Neuronal stem cell (in vitro differentiated cells): ENCODE measurements around the gene EFTUD2.

ENCODE experiments used
- DNase-seq: peaks from one replicate; pipeline ENCODE4 v3.0.0-alpha.2; 2013; ENCODE audit warnings: low spot score
- H2AFZ ChIP-seq: one replicate; pipeline ENCODE4 v1.6.1; 2013; ENCODE audit warnings: mild to moderate bottlenecking, low read length, inconsistent platforms
- H2AK5ac ChIP-seq: 2 replicates; pipeline ENCODE4 v1.6.1; 2013; ENCODE audit warnings: low read depth, mild to moderate bottlenecking, inconsistent platforms, low read length, moderate library complexity, mixed read lengths
- H2BK120ac ChIP-seq: 2 replicates; pipeline ENCODE4 v1.6.1; 2013; ENCODE audit warnings: low read depth, mild to moderate bottlenecking, inconsistent platforms, low read length, moderate library complexity, mixed read lengths
- H2BK12ac ChIP-seq: one replicate; pipeline ENCODE4 v1.6.1; 2013; ENCODE audit warnings: low read length, inconsistent platforms
- H2BK15ac ChIP-seq: 2 replicates; pipeline ENCODE4 v1.6.1; 2013; ENCODE audit warnings: mild to moderate bottlenecking, low read length, inconsistent platforms, mixed read lengths
- H2BK5ac ChIP-seq: one replicate; pipeline ENCODE4 v1.6.1; 2013; ENCODE audit warnings: inconsistent platforms, mild to moderate bottlenecking, low read length, moderate library complexity
- H3K14ac ChIP-seq: one replicate; pipeline ENCODE4 v1.6.1; 2013; ENCODE audit warnings: low read length, inconsistent platforms
- H3K18ac ChIP-seq: 2 replicates; pipeline ENCODE4 v1.6.1; 2013; ENCODE audit warnings: low read length, inconsistent platforms
- H3K23ac ChIP-seq: 2 replicates; pipeline ENCODE4 v1.6.1; 2013; ENCODE audit warnings: low read depth, mild to moderate bottlenecking, mixed read lengths, low read length, inconsistent platforms; ENCODE audit not compliant: poor library complexity
- H3K27ac ChIP-seq: replicated peaks from 3 replicates; pipeline ENCODE4 v1.5.1; 2013; ENCODE audit warnings: low read length, inconsistent platforms
- H3K27me3 ChIP-seq, 3 experiments: 2 replicates each; pipeline ENCODE4 v1.6.1; 2013; ENCODE audit warnings: low read length in 3 of 3, mild to moderate bottlenecking in 2 of 3, inconsistent platforms in 1 of 3, low read depth in 1 of 3, mixed read lengths in 1 of 3, moderate library complexity in 1 of 3; ENCODE audit not compliant: control insufficient read depth in 3 of 3, insufficient read depth in 3 of 3
- H3K36me3 ChIP-seq, 2 donors: replicated peaks in 1 of 2; 2 replicates each; pipeline ENCODE4 v1.6.1; 2013; ENCODE audit warnings: low read length in 2 of 2; ENCODE audit not compliant: control insufficient read depth in 2 of 2, insufficient read depth in 2 of 2
- H3K4ac ChIP-seq: 2 replicates; pipeline ENCODE4 v1.6.1; 2013; ENCODE audit warnings: inconsistent platforms, mild to moderate bottlenecking, low read length, moderate library complexity
- H3K4me1 ChIP-seq, 2 donors: 1 replicate in 1 of 2; 2 replicates in 1 of 2; pipeline ENCODE4 v1.6.1; 2013; ENCODE audit warnings: low read length in 2 of 2, low read depth in 1 of 2; ENCODE audit not compliant: control insufficient read depth in 2 of 2, insufficient read depth in 1 of 2
- H3K4me2 ChIP-seq: one replicate; pipeline ENCODE4 v1.6.1; 2013; ENCODE audit warnings: mild to moderate bottlenecking, low read length, inconsistent platforms; ENCODE audit not compliant: insufficient read depth, poor library complexity, severe bottlenecking
- H3K4me3 ChIP-seq, 2 donors: 2 replicates each; pipeline ENCODE4 v1.5.1; 2013; ENCODE audit warnings: low read length in 2 of 2, mild to moderate bottlenecking in 2 of 2, inconsistent platforms in 1 of 2, moderate library complexity in 1 of 2
- H3K79me1 ChIP-seq: one replicate; pipeline ENCODE4 v1.6.1; 2013; ENCODE audit warnings: low read depth, mild to moderate bottlenecking, inconsistent platforms, low read length, moderate library complexity
- H3K9ac ChIP-seq: one replicate; pipeline ENCODE4 v1.6.1; 2013; ENCODE audit warnings: mild to moderate bottlenecking, low read depth, low read length, inconsistent platforms; ENCODE audit not compliant: poor library complexity
- H3K9me3 ChIP-seq, 2 donors: replicated peaks in 1 of 2; 2 replicates each; pipeline versions ENCODE3 to v1.6.1; 2013; ENCODE audit warnings: low read length in 2 of 2, mild to moderate bottlenecking in 2 of 2, inconsistent platforms in 1 of 2, low read depth in 1 of 2, mixed read lengths in 1 of 2, moderate library complexity in 1 of 2; ENCODE audit not compliant: control insufficient read depth in 2 of 2, insufficient read depth in 1 of 2
- H4K8ac ChIP-seq: one replicate; pipeline ENCODE4 v1.6.1; 2013; ENCODE audit warnings: low read depth, mild to moderate bottlenecking, inconsistent platforms, low read length, moderate library complexity
- H4K91ac ChIP-seq: one replicate; pipeline ENCODE4 v1.6.1; 2013; ENCODE audit warnings: low read length, low read depth, mild to moderate bottlenecking, inconsistent platforms; ENCODE audit not compliant: poor library complexity
- WGBS, 2 donors: extraction: QIAGEN DNeasy Blood & Tissue Kit; methylation state at CpG; one replicate each; pipeline ENCODE4 v1.1.7; 2013; ENCODE audit warnings: missing lambda C conversion rate in 2 of 2, mixed read lengths in 1 of 2; ENCODE audit not compliant: insufficient read length in 2 of 2, insufficient replicate concordance in 1 of 2; ENCODE audit errors: extremely low coverage in 2 of 2; 5-methylcytosine and 5-hydroxymethylcytosine counted together

The EFTUD2 gene

DNA sequence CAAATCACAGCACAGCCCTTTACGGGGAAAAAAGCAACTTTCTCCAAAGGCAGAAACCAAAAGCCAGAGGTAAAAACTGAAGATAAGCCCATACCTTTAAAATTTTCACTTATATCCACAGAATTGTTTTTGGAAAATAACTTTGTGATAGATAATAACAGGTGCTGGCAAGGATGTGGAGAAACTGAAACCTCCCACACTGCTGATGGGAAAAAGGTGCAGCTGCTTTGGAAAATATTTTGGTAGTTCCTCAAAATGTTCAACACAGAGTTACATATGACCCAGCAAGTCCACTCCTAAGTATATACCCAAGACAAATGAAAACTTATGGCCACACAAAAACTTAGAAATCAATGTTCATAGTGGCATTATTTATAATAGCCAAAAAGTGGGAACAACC is 12.2 kb downstream of the EFTUD2 start:
- Histone ChIP-seq H3K36me3 (peaks cover 30 to 89% of the 10 kb centered on the region in 2 donors), H3K14ac (no peak overlapping the region), H3K27me3 (no peaks in the 10 kb centered on the region), H3K4ac (no peak overlapping the region), H3K23ac (no peak overlapping the region), H2AFZ (no peak overlapping the region), H3K79me1 (no peaks in the 10 kb centered on the region), H2BK15ac (no peak overlapping the region), H2BK120ac (no peak overlapping the region), H3K4me2 (no peak overlapping the region), H3K27ac (no peak overlapping the region), H3K9ac (no peak overlapping the region), H2AK5ac (no peak overlapping the region), H4K8ac (no peak overlapping the region), H4K91ac (no peak overlapping the region), H3K9me3 (no peaks in the 10 kb centered on the region), H3K4me3 (no peak overlapping the region), H3K18ac (no peak overlapping the region), H2BK12ac (no peak overlapping the region), H2BK5ac (no peak overlapping the region), H3K4me1 (no peaks in the 10 kb centered on the region)
- no CpG with 5 or more reads among the region's 1 CpG for WGBS, 2 donors
- DNase-seq = no peak

- Histone ChIP-seq H3K79me1 (no peaks in the 10 kb centered on the region), H3K27ac (no peak overlapping the region), H2BK120ac (no peak overlapping the region), H2AK5ac (no peak overlapping the region), H4K8ac (no peak overlapping the region), H3K4me2 (no peak overlapping the region), H3K9me3 (no peaks in the 10 kb centered on the region), H2BK15ac (no peak overlapping the region), H3K36me3 (peaks cover 38 to 95% of the 10 kb centered on the region in 2 donors), H3K14ac (no peak overlapping the region), H4K91ac (no peak overlapping the region), H2AFZ (no peak overlapping the region), H3K4me3 (no peak overlapping the region), H3K4ac (no peak overlapping the region), H3K18ac (no peak overlapping the region), H3K4me1 (no peaks in the 10 kb centered on the region), H2BK12ac (no peak overlapping the region), H3K9ac (no peak overlapping the region), H3K23ac (no peak overlapping the region), H3K27me3 (no peaks in the 10 kb centered on the region), H2BK5ac (no peak overlapping the region)
- whole genome bisulfite sequencing, 2 donors = no CpG with 5 or more reads among the region's 2 CpGs
- no peak for DNase-seq
Measured at GRCh38 chr17:44884941-44885340, 14.3 kb downstream of the EFTUD2 start.

DNA sequence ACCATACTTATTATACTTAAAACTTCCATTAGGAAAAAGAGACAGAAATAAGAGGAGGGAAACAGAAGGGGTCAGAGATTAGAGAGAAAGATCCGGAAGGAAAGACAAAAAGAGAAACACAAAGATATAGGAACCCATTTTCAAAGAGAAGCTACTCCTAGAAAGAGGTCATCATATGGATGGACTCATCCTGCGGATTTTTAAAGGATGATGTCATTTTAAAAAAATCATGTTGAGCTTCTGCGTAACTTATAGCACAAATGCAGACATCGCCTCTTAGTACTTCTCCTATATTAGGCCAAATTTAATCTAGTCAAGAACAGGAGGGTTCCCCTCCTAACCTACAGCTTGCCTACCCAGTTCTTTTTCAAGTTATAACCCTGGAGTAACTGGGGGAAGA is 18.1 kb downstream of the EFTUD2 start:
- Histone ChIP-seq H3K4me3 (no peak overlapping the region), H4K8ac (no peak overlapping the region), H3K23ac (no peak overlapping the region), H2BK15ac (no peak overlapping the region), H3K4me2 (no peak overlapping the region), H2AFZ (no peak overlapping the region), H4K91ac (no peak overlapping the region), H3K4ac (no peak overlapping the region), H3K4me1 (no peaks in the 10 kb centered on the region), H3K36me3 (peaks cover 35 to 97% of the 10 kb centered on the region in 2 donors), H3K27ac (no peak overlapping the region), H2BK12ac (no peak overlapping the region), H3K18ac (no peak overlapping the region), H3K9ac (no peak overlapping the region), H2AK5ac (no peak overlapping the region), H2BK120ac (no peak overlapping the region), H3K27me3 (no peaks in the 10 kb centered on the region), H3K9me3 (no peaks in the 10 kb centered on the region), H3K14ac (no peak overlapping the region), H2BK5ac (no peak overlapping the region), H3K79me1 (no peaks in the 10 kb centered on the region)
- no peak for DNase-seq
- WGBS, 2 donors = no CpG with 5 or more reads among the region's 4 CpGs

- Histone ChIP-seq H3K23ac (no peak overlapping the region), H3K4ac (no peak overlapping the region), H3K9ac (no peak overlapping the region)
Measured at GRCh38 chr17:44880062-44880461, 19.2 kb downstream of the EFTUD2 start.

More at GRCh38 chr17:44880062-44880461, 19.2 kb downstream of the EFTUD2 start:
- no peak overlapping the region for H2BK5ac ChIP-seq
- no peak overlapping the region for H4K91ac ChIP-seq
- H3K4me3 ChIP-seq = no peak overlapping the region
- H3K4me2 ChIP-seq = no peak overlapping the region
- H2BK120ac ChIP-seq = no peak overlapping the region
- H3K27me3 ChIP-seq = no peaks in the 10 kb centered on the region
- no peak overlapping the region for H3K27ac ChIP-seq
- no peaks in the 10 kb centered on the region for H3K9me3 ChIP-seq
- H2BK15ac ChIP-seq = no peak overlapping the region
- H3K36me3 ChIP-seq = peaks cover 36 to 97% of the 10 kb centered on the region in 2 donors
- no peak overlapping the region for H2BK12ac ChIP-seq
- H4K8ac ChIP-seq = no peak overlapping the region
- no peak overlapping the region for H2AFZ ChIP-seq
- no peaks in the 10 kb centered on the region for H3K79me1 ChIP-seq
- no peak for DNase-seq
- H3K18ac ChIP-seq = no peak overlapping the region
- H3K14ac ChIP-seq = no peak overlapping the region
- no peaks in the 10 kb centered on the region for H3K4me1 ChIP-seq
- no CpG with 5 or more reads among the region's 2 CpGs for WGBS, 2 donors
- H2AK5ac ChIP-seq = no peak overlapping the region
